ENCODE data around the gene FKBP2. TPM values are rescaled to one million over a fixed set of nuclear protein-coding genes. Genes with fewer than 3 reads are reported as not detected.
A peak's percentile ranks its signal among the peaks of the same experiment; 100 is the strongest.

FKBP2 gene
- total and polyA plus RNA-seq, 2 of the 13 experiments (the other 11 are each of a cell fraction or from before 2014, with no cell fraction given) = 30.1 to 53.3 TPM

GRCh38 chr11:64252003-64252872 is 11.3 kb downstream of the FKBP2 start (continued):
- TF ChIP-seq GPBP1L1 (CRISPR knock-in tag; IDR thresholded peaks at IDR 0.05) (no peak), ZNF136 (CRISPR knock-in tag; IDR thresholded peaks at IDR 0.05; ENCODE audit: low read depth) (no peak), HNRNPL (IDR thresholded peaks at IDR 0.05; ENCODE audit: low read depth, low read length) (0 out of 2 replicates have a peak, but pooled peaks have one; percentile 55), ZNF891 (CRISPR knock-in tag; IDR thresholded peaks at IDR 0.05) (0 out of 2 replicates have a peak, but pooled peaks have one; percentile 43), MTA1 (CRISPR knock-in tag; IDR thresholded peaks at IDR 0.05; ENCODE audit: borderline replicate concordance) (peak; percentile 15; the same call in 1 of the 2 replicates), MAFG (CRISPR knock-in tag; IDR thresholded peaks at IDR 0.05) (no peak), GMEB1 (CRISPR knock-in tag; IDR thresholded peaks at IDR 0.05; ENCODE audit: borderline replicate concordance) (no peak), ZNF274 (CRISPR knock-in tag; IDR thresholded peaks at IDR 0.05) (0 out of 2 replicates have a peak, but pooled peaks have one; percentile 1), ZNF850 (CRISPR knock-in tag; conservative IDR thresholded peaks at IDR 0.05) (no peak), CHD4 (IDR thresholded peaks at IDR 0.05; ENCODE audit: borderline replicate concordance, low read length) (no peak), ZBTB49 (CRISPR knock-in tag; IDR thresholded peaks at IDR 0.05; ENCODE audit: borderline replicate concordance) (no peak), HNRNPUL1 (IDR thresholded peaks at IDR 0.05; ENCODE audit: low read depth, low read length) (no peak), SAP130 (CRISPR knock-in tag; IDR thresholded peaks at IDR 0.05; ENCODE audit: low read depth) (no peak), ARID5B (CRISPR knock-in tag; IDR thresholded peaks at IDR 0.05) (no peak), ONECUT2 (CRISPR knock-in tag; IDR thresholded peaks at IDR 0.05) (no peak), ZNF333 (CRISPR knock-in tag; IDR thresholded peaks at IDR 0.05; ENCODE audit: borderline replicate concordance) (0 out of 2 replicates have a peak, but pooled peaks have one; percentile 10), NCOR1 (IDR thresholded peaks at IDR 0.05; ENCODE audit: borderline replicate concordance, low read length) (no peak), KLF15 (CRISPR knock-in tag; IDR thresholded peaks at IDR 0.05; ENCODE audit: borderline replicate concordance) (no peak)

Measured in HepG2 (cell line).